Suprapubic skin (tissue), 4 donors: ENCODE measurements around the gene SIRT3. TPM values are rescaled to one million over a fixed set of nuclear protein-coding genes. Genes with fewer than 3 reads are reported as not detected.

Experiments
- DNase-seq, 2 donors: peaks; one replicate each; pipeline ENCODE4 v3.0.0-alpha.2; 2019; ENCODE audit warnings: low spot score in 2 of 2
- H3K27ac ChIP-seq: fragments of 200-600 bp; sonication (generic); one replicate; pipeline ENCODE4 v1.5.1; 2019
- H3K27me3 ChIP-seq: fragments of 200-600 bp; sonication (generic); one replicate; pipeline ENCODE4 v1.5.1; 2019
- H3K36me3 ChIP-seq: fragments of 200-600 bp; sonication (generic); one replicate; pipeline ENCODE4 v1.5.1; 2019
- H3K4me1 ChIP-seq: fragments of 200-600 bp; sonication (generic); one replicate; pipeline ENCODE4 v1.5.1; 2019
- H3K4me3 ChIP-seq: fragments of 200-600 bp; sonication (generic); one replicate; pipeline ENCODE4 v1.5.1; 2019; ENCODE audit warnings: mild to moderate bottlenecking
- H3K9me3 ChIP-seq: fragments of 200-600 bp; sonication (generic); one replicate; pipeline ENCODE4 v1.5.1; 2019
- CTCF ChIP-seq, 2 donors: fragments of 200-600 bp in 1 of 2; fragments of 450-650 bp in 1 of 2; sonication (generic) in 1 of 2; IDR thresholded peaks; one replicate each; pipeline ENCODE4 v1.5.1; 2016 to 2019; ENCODE audit warnings: antibody characterized with exemption in 2 of 2, mild to moderate bottlenecking in 1 of 2, moderate library complexity in 1 of 2
- EP300 ChIP-seq: sonication (generic); formaldehyde crosslinking; IDR thresholded peaks from one replicate; pipeline ENCODE4 v1.6.1; 2017; ENCODE audit warnings: antibody characterized with exemption
- POLR2A ChIP-seq, 2 donors: fragments of 450-650 bp; IDR thresholded peaks; one replicate each; pipeline ENCODE4 v1.6.1; 2017; ENCODE audit warnings: antibody characterized with exemption in 2 of 2, mild to moderate bottlenecking in 2 of 2, moderate library complexity in 2 of 2
- POLR2AphosphoS5 ChIP-seq, 3 donors: sonication (generic); formaldehyde crosslinking; IDR thresholded peaks; one replicate each; pipeline ENCODE4 v1.6.1; 2017; ENCODE audit warnings: antibody characterized with exemption in 3 of 3
- WGBS: methylation state at CpG from one replicate; pipeline ENCODE4 v1.1.5; 2018; 5-methylcytosine and 5-hydroxymethylcytosine counted together
- total RNA-seq, 4 donors: library from RNA; depleted of rRNA; stranded (reverse); fragments of >200 nt; gene quantifications; one replicate each; pipeline ENCODE4 v1.1.0, GENCODE V29; 2016

Gene SIRT3
- total RNA-seq, 4 donors from 2014 or later = 9.1 to 20.1 (median 13.3) TPM

GRCh38 chr11:253886-254270 is 17.7 kb upstream of the SIRT3 start:
- no peaks in the 10 kb centered on the region for H3K4me1 ChIP-seq
- no peak overlapping the region for H3K4me3 ChIP-seq
- H3K9me3 ChIP-seq = no peaks in the 10 kb centered on the region
- TF ChIP-seq CTCF (IDR thresholded peaks at IDR 0.05) (no peak), POLR2AphosphoS5 (IDR thresholded peaks at IDR 0.05) (no peak), POLR2A (IDR thresholded peaks at IDR 0.05) (no peak), EP300 (no peak)
- no peak overlapping the region for H3K27ac ChIP-seq
- WGBS = 83% methylated on average over 5 of the region's 5 CpGs
- no peaks in the 10 kb centered on the region for H3K27me3 ChIP-seq
- no peak for DNase-seq
- H3K36me3 ChIP-seq = peaks cover 47% of the 10 kb centered on the region

GRCh38 chr11:253160-253885 is 17.2 kb upstream of the SIRT3 start:
- Histone ChIP-seq H3K4me3 (no peak overlapping the region), H3K9me3 (no peaks in the 10 kb centered on the region), H3K36me3 (peaks cover 53% of the 10 kb centered on the region), H3K4me1 (no peaks in the 10 kb centered on the region), H3K27ac (no peak overlapping the region), H3K27me3 (no peaks in the 10 kb centered on the region)
- 79% methylated on average over 11 of the region's 13 CpGs for WGBS
- no peak for TF ChIP-seq POLR2A (IDR thresholded peaks at IDR 0.05)
- TF ChIP-seq POLR2AphosphoS5 (IDR thresholded peaks at IDR 0.05) = no peak
- TF ChIP-seq CTCF (IDR thresholded peaks at IDR 0.05) = no peak
- DNase-seq = no peak

GRCh38 chr11:252666-253065 is 16.5 kb upstream of the SIRT3 start:
- DNase-seq = no peak
- H3K27me3 ChIP-seq = no peaks in the 10 kb centered on the region
- no peak overlapping the region for H3K27ac ChIP-seq
- no peak for TF ChIP-seq POLR2A (IDR thresholded peaks at IDR 0.05)
- no peak for TF ChIP-seq EP300
- TF ChIP-seq POLR2AphosphoS5 (IDR thresholded peaks at IDR 0.05) = no peak
- no peak for TF ChIP-seq CTCF (IDR thresholded peaks at IDR 0.05)
- no peaks in the 10 kb centered on the region for H3K9me3 ChIP-seq
- WGBS = 89% methylated on average over 8 of the region's 8 CpGs
- peaks cover 59% of the 10 kb centered on the region for H3K36me3 ChIP-seq
- no peak overlapping the region for H3K4me3 ChIP-seq
- H3K4me1 ChIP-seq = no peaks in the 10 kb centered on the region

GRCh38 chr11:251550-251949 is 15.4 kb upstream of the SIRT3 start:
- Histone ChIP-seq H3K9me3 (no peaks in the 10 kb centered on the region), H3K36me3 (peaks cover 71% of the 10 kb centered on the region), H3K27me3 (no peaks in the 10 kb centered on the region), H3K4me3 (no peak overlapping the region), H3K4me1 (no peaks in the 10 kb centered on the region), H3K27ac (no peak overlapping the region)
- TF ChIP-seq POLR2AphosphoS5 (IDR thresholded peaks at IDR 0.05) (no peak), POLR2A (IDR thresholded peaks at IDR 0.05) (no peak), EP300 (no peak), CTCF (IDR thresholded peaks at IDR 0.05) (no peak)
- no peak for DNase-seq
- 83% methylated on average over 10 of the region's 10 CpGs for WGBS

GRCh38 chr11:250740-251299 is 14.7 kb upstream of the SIRT3 start:
- 77% methylated on average over 10 of the region's 10 CpGs for WGBS
- no peak for DNase-seq
- peaks cover 78% of the 10 kb centered on the region for H3K36me3 ChIP-seq

More at GRCh38 chr11:250740-251299, 14.7 kb upstream of the SIRT3 start:
- TF ChIP-seq EP300 (no peak), CTCF (IDR thresholded peaks at IDR 0.05) (peak; percentile 44 to 59)
- Histone ChIP-seq H3K27ac (no peak overlapping the region), H3K9me3 (no peaks in the 10 kb centered on the region), H3K27me3 (no peaks in the 10 kb centered on the region), H3K4me3 (no peak overlapping the region), H3K4me1 (no peaks in the 10 kb centered on the region)
